HG02623 (cell line): Measurements from ENCODE around the gene VASH2.
"Not testable (repeated sequence)": the region's sequence is repeated elsewhere in the genome, so short reads cannot be mapped to it uniquely, and the experiment has no call there.

ENCODE experiments used
- ATAC-seq: cut with Tn5 transposase; IDR thresholded peaks from one replicate; pipeline ENCODE4 v1.9.1; 2021; ENCODE audit warnings: moderate library complexity; ENCODE audit not compliant: unreplicated experiment

VASH2 gene

DNA sequence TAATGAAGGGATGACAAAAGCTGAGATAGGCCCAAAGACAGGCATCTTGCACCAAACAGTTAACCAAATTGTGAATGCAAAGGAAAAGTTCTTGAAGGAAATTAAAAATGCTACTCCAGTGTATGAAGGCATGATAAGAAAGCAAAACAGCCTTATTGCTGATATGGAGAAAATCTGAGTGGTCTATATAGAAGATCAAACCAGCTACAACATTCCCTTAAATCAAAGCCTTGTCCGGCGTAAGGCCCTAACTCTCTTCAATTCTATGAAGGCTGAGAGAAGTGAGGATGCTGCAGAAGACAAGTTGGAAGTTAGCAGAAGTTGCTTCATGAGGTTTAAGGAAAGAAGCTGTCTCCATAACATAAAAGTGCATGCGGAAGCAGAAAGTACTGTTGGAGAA is 69.7 kb downstream of the VASH2 start:
- ATAC-seq = no peak

DNA sequence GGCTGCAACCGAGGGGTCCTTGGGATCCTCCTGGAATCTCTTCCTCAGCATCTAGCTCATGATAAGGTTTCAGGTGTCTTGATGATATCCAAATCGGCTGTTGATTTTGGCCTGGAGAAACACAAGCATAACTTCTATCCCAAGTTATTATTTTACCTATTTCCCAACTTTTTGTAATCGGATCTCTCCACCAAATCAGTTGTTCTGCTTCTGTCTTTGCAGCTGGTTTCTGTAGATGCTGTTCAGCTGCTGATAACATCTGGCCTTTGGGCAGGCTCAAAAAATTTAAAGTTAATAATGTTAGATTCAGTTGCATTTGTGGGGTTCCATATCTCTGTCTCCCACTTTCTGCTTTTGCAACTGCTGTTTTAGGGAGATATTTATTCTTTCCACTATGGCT is 76.7 kb downstream of the VASH2 start:
- ATAC-seq = not testable (repeated sequence)

DNA sequence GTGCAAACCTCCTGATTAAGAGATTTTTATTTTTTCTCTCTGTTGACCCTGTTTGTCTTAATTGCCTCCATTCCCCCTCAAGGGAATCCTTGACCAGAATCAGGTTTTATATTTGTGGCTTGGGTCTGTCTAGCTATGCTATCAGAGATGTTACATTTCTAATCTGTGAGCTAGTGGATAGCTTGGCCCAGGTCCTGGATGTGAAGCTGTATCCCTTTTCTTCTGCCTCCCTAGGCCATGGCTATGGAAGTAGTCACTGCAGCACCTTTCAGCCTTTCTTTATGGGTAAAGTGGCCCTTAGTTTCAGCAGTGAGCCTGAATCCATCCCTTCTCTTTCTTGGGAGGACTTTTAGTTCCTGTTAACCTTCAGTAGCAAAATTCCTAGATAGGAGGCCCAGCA is 82.3 kb downstream of the VASH2 start:
- ATAC-seq = no peak

GRCh38 chr1:213034713-213035112 is 84.4 kb downstream of the VASH2 start:
- ATAC-seq = no peak

DNA sequence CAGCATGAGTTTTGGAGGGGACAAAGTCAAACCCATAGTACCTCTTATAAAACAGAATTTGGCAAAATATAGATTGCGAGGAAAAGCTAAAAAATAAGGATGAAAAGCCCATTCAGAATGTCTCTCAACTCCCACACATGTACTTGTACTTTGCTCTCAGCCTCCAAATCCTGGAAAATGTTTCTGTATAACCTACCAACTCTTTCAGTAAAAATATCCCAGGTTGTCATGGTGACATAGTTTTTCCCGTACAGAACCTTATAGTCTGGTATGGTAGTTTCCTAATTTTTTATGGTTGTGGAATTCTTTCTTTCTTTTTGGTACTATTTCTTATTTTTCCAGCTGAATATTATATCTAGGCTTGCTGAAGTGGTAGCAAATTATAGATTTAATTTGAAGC is 85.2 kb downstream of the VASH2 start:
- ATAC-seq = no peak
